NCI-H524 (cell line): Measurements from ENCODE around the gene COBL.

Experiments
- DNase-seq, 2 experiments: peaks; one replicate each; lab custom pipeline; 2025; lab: John Stamatoyannopoulos, UW

COBL gene

GRCh38 chr7:51307651-51308210 is 8.9 kb downstream of the COBL start:
- peak in 1 of 2 experiments; percentile 46 for DNase-seq

DNA sequence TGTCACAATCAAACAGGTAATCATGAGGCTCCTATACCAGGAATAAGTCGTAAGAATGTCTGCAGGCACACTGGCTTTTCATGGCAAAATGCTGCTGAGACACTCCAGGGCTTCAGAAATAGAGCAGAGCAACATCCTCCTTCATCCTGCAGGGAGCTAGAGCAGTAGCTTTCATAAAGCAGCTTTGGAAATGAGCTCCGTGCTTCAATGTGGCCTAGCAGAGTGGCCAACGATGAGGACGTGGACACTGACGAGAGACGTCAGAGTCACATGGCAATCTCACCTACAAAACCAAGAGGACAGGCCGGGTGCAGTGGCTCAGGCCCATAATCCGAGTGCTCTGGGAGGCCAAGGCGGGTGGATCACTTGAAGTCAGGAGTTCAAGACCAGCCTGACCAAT is 9.8 kb downstream of the COBL start:
- no peak for DNase-seq

- no peak for DNase-seq
Observed at GRCh38 chr7:51304729-51305128, 11.9 kb downstream of the COBL start.

- DNase-seq = no peak
Observed at GRCh38 chr7:51303142-51303525, 13.5 kb downstream of the COBL start.

DNA sequence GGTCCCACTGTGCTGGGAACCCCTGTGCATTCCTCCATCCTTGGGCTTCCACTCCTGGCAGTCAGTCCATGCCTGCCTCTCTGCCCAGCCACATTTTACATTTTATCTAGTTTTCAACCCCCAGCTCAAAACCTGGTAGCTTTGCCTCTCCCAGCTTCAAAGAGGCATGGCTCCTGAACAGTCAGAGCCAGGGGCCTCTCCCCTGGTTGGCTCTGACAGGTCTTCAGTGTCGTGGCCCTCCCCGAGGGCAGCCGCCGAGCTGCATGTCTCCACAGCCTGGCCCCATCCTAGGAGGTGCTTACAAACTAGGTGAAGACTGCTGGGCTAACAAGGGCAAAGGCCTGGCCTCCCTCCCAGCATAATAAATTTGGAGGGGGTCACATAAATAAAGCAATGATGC is 14.8 kb downstream of the COBL start:
- DNase-seq = no peak

DNA sequence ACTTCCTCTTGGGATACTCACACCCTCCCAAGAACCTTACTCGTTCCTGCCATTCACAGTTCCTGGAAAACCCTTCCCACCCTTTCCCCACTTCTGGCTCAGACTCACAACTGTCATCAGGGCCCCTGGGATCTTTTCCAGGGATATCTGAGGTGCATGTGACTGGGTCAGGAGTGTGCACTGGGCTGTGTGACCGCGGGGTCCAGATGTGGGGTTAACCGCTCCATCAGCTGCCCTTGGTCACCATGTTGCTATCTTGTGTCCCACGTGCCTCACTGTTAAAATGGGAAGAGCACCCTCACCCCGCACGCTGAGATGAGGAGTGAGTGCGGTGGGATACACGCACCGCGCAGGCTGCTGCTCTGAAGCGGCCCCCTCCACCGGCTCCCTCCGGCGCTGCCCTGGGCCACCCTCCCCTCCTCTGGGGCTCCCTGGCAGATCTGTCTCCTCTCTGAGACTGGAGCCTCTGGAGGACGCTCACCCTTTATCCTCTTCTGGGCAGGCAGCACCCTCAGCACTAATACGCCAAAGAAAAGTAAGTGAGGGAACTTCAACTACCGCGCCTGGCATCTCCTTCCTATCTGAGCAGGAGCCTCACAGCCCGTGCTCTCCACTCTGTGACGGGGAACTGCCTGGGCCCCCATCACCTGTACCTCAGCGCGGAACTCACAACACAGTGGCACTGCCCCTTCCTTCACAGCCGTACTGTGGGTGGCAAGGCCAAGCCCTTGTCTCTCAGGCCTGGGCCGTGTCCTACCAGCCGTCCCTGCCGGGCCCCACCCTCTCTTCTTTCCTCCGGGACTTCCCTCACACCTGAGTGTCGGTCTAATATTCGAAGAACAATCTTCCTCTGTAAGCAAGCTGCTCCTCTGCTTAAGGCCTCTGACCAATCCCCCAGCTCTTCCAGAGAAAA is 15.6 kb downstream of the COBL start:
- no peak for DNase-seq

- DNase-seq = no peak
Observed at GRCh38 chr7:51299391-51300133, 17.0 kb downstream of the COBL start.

DNA sequence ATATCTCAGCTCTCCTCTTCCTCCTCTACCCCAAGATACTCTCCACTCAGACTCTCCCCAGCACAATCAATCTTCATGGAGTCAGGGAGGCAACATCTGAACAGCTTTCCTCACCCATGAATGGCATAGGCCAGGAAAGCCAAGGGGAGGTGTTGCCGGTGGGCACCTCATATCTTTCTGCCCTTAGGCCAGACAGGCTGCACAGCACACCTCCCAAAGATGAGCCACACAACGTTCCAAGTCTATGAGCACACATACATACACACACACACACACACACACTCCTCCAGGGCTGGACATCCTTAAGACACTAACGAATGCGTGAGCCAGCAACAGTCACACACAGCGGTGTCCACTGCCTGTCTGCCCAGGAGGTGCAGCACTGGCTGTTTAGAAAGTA is 17.7 kb downstream of the COBL start:
- no peak for DNase-seq

DNA sequence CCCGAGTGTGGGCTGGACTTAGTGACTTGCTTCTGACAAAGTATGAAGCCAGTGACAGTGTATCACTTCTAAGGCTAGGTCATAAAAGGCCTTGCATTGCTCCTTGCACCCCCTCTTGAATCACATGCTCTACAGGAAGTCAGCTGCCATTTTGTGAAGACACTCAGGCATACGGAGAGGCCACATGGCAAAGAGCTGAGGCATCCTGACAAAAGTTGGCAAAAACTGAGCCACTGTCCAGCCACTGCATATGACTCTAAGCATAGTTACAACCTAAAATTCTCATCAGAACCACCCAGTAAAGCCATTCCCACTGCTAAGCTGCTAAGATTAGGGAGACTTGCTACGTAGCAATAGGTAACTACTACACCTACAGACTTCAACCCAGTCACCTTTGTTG is 18.6 kb downstream of the COBL start:
- DNase-seq = no peak

GRCh38 chr7:51295440-51296245 is 21.0 kb downstream of the COBL start:
- peak in 1 of 2 experiments; percentile 34 for DNase-seq

DNA sequence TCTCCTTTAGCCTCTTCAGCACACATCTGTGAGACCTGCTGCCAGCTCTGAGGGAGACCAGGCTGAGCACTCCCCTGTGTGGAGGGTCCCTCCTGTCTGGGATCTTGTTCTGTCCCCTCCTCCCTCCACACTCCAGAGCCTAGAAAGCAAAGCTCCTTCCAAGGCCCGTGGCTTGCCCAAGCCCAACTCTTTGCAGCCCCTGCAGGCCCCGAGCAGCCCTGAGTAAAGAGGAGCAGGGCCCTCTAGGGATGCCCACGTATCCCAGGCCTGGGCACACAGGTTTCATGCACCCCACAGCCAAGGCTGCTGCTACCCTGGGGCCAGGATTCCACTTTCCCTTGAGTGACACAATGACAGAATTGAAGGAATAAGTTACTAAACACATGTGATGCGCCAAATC is 24.0 kb downstream of the COBL start:
- DNase-seq = peak; percentile 47 to 84

- DNase-seq = no peak
Observed at GRCh38 chr7:51290702-51291540, 25.7 kb downstream of the COBL start.

- no peak for DNase-seq
Observed at GRCh38 chr7:51290304-51290637, 26.3 kb downstream of the COBL start.

GRCh38 chr7:51289623-51290303 is 26.8 kb downstream of the COBL start:
- DNase-seq = no peak

DNA sequence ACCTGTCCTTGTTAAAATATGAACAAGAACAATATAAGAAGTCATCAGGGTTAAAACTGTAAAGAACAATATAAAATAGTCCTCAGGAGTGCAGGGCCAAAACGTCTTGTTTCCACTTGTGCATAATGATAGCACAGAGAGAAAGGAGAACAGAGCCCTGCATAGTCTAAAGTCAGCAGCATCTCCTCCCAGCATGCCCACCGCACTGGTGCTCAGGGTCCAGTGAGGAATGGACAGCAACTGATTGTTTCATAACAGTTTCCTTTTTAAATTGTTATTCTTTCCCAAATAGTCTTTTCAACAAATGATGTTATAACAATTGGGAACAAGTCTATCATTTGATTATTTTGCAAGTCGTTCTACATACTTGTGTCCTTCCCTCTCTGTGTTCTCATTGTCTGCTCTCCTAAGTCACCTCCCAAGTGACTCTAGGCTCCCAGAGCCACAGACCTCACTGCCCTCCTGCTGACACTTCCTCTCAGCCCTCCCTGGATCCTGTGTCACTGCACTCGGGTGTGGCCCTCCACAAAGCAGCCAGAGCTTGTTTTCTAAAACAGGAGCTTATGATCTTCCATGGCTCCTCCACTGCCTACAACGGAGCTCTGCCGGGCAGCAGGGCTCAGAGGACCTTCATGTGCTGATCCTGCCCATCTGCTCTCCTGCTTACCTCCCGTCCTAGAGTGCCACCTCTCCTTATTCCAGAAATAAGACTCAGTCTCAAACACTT is 27.6 kb downstream of the COBL start:
- DNase-seq = peak; percentile 34 to 73

- no peak for DNase-seq
Observed at GRCh38 chr7:51286401-51286800, 30.2 kb downstream of the COBL start.

GRCh38 chr7:51280156-51280555 is 36.5 kb downstream of the COBL start:
- peak in 1 of 2 experiments; percentile 19 for DNase-seq

- DNase-seq = peak in 1 of 2 experiments; percentile 45
Observed at GRCh38 chr7:51279391-51280023, 37.1 kb downstream of the COBL start.

DNA sequence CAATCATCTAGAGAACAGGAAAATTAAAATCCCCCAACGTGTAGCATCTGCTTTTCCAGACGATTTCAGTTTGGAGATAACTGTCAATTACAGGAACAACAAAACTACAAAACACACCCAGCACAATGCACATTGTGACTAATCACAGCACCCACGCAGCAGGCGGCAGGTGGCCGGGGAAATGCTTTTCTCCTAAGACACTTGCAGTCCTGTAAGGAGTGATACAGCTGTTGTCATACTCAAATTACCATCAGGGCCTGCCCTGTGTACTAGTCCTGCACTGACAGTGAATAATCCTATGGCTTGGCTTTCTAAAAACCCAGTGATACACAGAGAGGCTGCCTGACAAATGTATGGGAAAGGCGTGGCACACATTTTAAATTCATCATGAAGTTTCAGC is 37.8 kb downstream of the COBL start:
- DNase-seq = peak; percentile 92 to 97
